ENCODE results near the gene EPHB2. TPM values are rescaled to one million over a fixed set of nuclear protein-coding genes. Genes with fewer than 3 reads are reported as not detected.

EPHB2 gene
- total RNA-seq, 2 experiments from 2014 or later = 0.07 to 0.17 TPM

GRCh38 chr1:22711591-22712501 lies 1.2 kb downstream of the EPHB2 start:
- intact Hi-C loops (cut with micrococcal nuclease) = no loop called here
- DNase-seq = peak; percentile 34
- ChIA-PET POLR2A (no interaction called here), CTCF (interaction anchor here (1.1 kb wide), 2 partner anchors 37 to 219 kb away, joined by 3 read pairs; no protein-coding TSS in a partner anchor)
- H3K27ac Mint-ChIP-seq = no peak overlapping the region
- H3K36me3 Mint-ChIP-seq = no peaks in the 10 kb centered on the region
- peaks cover 74% of the 10 kb centered on the region for H3K27me3 Mint-ChIP-seq
- no peaks in the 10 kb centered on the region for H3K9me3 Mint-ChIP-seq
- peak overlapping the region; percentile 41 for H3K4me3 Mint-ChIP-seq
- peaks cover 16% of the 10 kb centered on the region for H3K4me1 Mint-ChIP-seq (ENCODE audit: low read depth)

GRCh38 chr1:22712502-22713271 lies 2.0 kb downstream of the EPHB2 start:
- ChIA-PET POLR2A (no interaction called here), CTCF (interaction anchor here (1.1 kb wide), 2 partner anchors 38 to 218 kb away, joined by 3 read pairs; no protein-coding TSS in a partner anchor)
- Mint-ChIP-seq H3K9me3 (no peaks in the 10 kb centered on the region), H3K27me3 (peaks cover 68% of the 10 kb centered on the region), H3K36me3 (no peaks in the 10 kb centered on the region), H3K4me1 (ENCODE audit: low read depth) (peaks cover 16% of the 10 kb centered on the region), H3K4me3 (no peak overlapping the region), H3K27ac (no peak overlapping the region)
- peak; percentile 77 for DNase-seq
- intact Hi-C loops (cut with micrococcal nuclease) = no loop called here

- CTCF ChIA-PET = interaction anchor here (1.6 kb wide), 1 partner anchor 10 kb away, joined by 14 read pairs; no protein-coding TSS in a partner anchor
- DNase-seq = no peak
- Mint-ChIP-seq H3K36me3 (no peaks in the 10 kb centered on the region), H3K4me1 (ENCODE audit: low read depth) (peaks cover 16% of the 10 kb centered on the region), H3K27ac (no peak overlapping the region), H3K27me3 (peaks cover 56% of the 10 kb centered on the region), H3K9me3 (no peaks in the 10 kb centered on the region), H3K4me3 (no peak overlapping the region)
- POLR2A ChIA-PET = no interaction called here
- intact Hi-C loops (cut with micrococcal nuclease) = no loop called here
Measured at GRCh38 chr1:22714455-22714854, 3.8 kb downstream of the EPHB2 start.

GRCh38 chr1:22717037-22717760 lies 6.6 kb downstream of the EPHB2 start:
- Mint-ChIP-seq H3K27ac (no peak overlapping the region), H3K4me1 (ENCODE audit: low read depth) (peaks cover 7% of the 10 kb centered on the region), H3K4me3 (no peak overlapping the region), H3K27me3 (peaks cover 46% of the 10 kb centered on the region), H3K36me3 (no peaks in the 10 kb centered on the region), H3K9me3 (no peaks in the 10 kb centered on the region)
- intact Hi-C loops (cut with micrococcal nuclease) = no loop called here
- POLR2A ChIA-PET = no interaction called here
- CTCF ChIA-PET = interaction anchor here (1.5 to 3.6 kb wide), 2 partner anchors 13 to 15 kb away, joined by 3 to 18 read pairs; no protein-coding TSS in a partner anchor
- no peak for DNase-seq

GRCh38 chr1:22721122-22721873 lies 10.7 kb downstream of the EPHB2 start:
- Mint-ChIP-seq H3K27ac (no peak overlapping the region), H3K27me3 (peaks cover 30% of the 10 kb centered on the region), H3K4me3 (no peak overlapping the region), H3K9me3 (no peaks in the 10 kb centered on the region), H3K36me3 (no peaks in the 10 kb centered on the region), H3K4me1 (ENCODE audit: low read depth) (no peaks in the 10 kb centered on the region)
- intact Hi-C loops (cut with micrococcal nuclease) = no loop called here
- DNase-seq = no peak
- CTCF ChIA-PET = no interaction called here
- POLR2A ChIA-PET = interaction anchor here (0.6 kb wide), 1 partner anchor 38 kb away, joined by 3 read pairs; no protein-coding TSS in a partner anchor

- intact Hi-C loops (cut with micrococcal nuclease) = no loop called here
- CTCF ChIA-PET = interaction anchor here (1.3 kb wide), 1 partner anchor 20 kb away, joined by 4 read pairs; no protein-coding TSS in a partner anchor
- no peak for DNase-seq
- POLR2A ChIA-PET = no interaction called here
- Mint-ChIP-seq H3K27me3 (peaks cover 26% of the 10 kb centered on the region), H3K4me3 (no peak overlapping the region), H3K27ac (no peak overlapping the region), H3K9me3 (no peaks in the 10 kb centered on the region), H3K4me1 (ENCODE audit: low read depth) (no peaks in the 10 kb centered on the region), H3K36me3 (no peaks in the 10 kb centered on the region)
Measured at GRCh38 chr1:22722901-22723550, 12.4 kb downstream of the EPHB2 start.

- Mint-ChIP-seq H3K9me3 (no peaks in the 10 kb centered on the region), H3K36me3 (no peaks in the 10 kb centered on the region), H3K4me3 (no peak overlapping the region), H3K27me3 (peaks cover 17% of the 10 kb centered on the region), H3K27ac (no peak overlapping the region), H3K4me1 (ENCODE audit: low read depth) (no peaks in the 10 kb centered on the region)
- CTCF ChIA-PET = no interaction called here
- DNase-seq = no peak
- POLR2A ChIA-PET = no interaction called here
- intact Hi-C loops (cut with micrococcal nuclease) = no loop called here
Measured at GRCh38 chr1:22727873-22728272, 17.2 kb downstream of the EPHB2 start.

GRCh38 chr1:22728751-22729399 lies 18.2 kb downstream of the EPHB2 start:
- no peaks in the 10 kb centered on the region for H3K36me3 Mint-ChIP-seq
- ChIA-PET POLR2A (no interaction called here), CTCF (no interaction called here)
- H3K4me3 Mint-ChIP-seq = no peak overlapping the region
- peaks cover 17% of the 10 kb centered on the region for H3K27me3 Mint-ChIP-seq
- DNase-seq = no peak
- H3K27ac Mint-ChIP-seq = no peak overlapping the region
- no peaks in the 10 kb centered on the region for H3K9me3 Mint-ChIP-seq
- no peaks in the 10 kb centered on the region for H3K4me1 Mint-ChIP-seq (ENCODE audit: low read depth)
- intact Hi-C loops (cut with micrococcal nuclease) = no loop called here

GRCh38 chr1:22729400-22729773 lies 18.7 kb downstream of the EPHB2 start:
- no peak overlapping the region for H3K4me3 Mint-ChIP-seq
- ChIA-PET POLR2A (no interaction called here), CTCF (no interaction called here)
- no peaks in the 10 kb centered on the region for H3K4me1 Mint-ChIP-seq (ENCODE audit: low read depth)
- H3K36me3 Mint-ChIP-seq = no peaks in the 10 kb centered on the region
- peaks cover 12% of the 10 kb centered on the region for H3K27me3 Mint-ChIP-seq
- no peak for DNase-seq
- H3K27ac Mint-ChIP-seq = no peak overlapping the region
- intact Hi-C loops (cut with micrococcal nuclease) = no loop called here
- H3K9me3 Mint-ChIP-seq = no peaks in the 10 kb centered on the region

- ChIA-PET POLR2A (no interaction called here), CTCF (no interaction called here)
- H3K27me3 Mint-ChIP-seq = peaks cover 10% of the 10 kb centered on the region
- no peak for DNase-seq
- no peak overlapping the region for H3K4me3 Mint-ChIP-seq
- H3K9me3 Mint-ChIP-seq = no peaks in the 10 kb centered on the region
- intact Hi-C loops (cut with micrococcal nuclease) = no loop called here
- H3K36me3 Mint-ChIP-seq = no peaks in the 10 kb centered on the region
- H3K27ac Mint-ChIP-seq = no peak overlapping the region
- no peaks in the 10 kb centered on the region for H3K4me1 Mint-ChIP-seq (ENCODE audit: low read depth)
Measured at GRCh38 chr1:22729912-22730311, 19.3 kb downstream of the EPHB2 start.
